ENCODE data around the gene LIAS.

The LIAS gene

GRCh38 chr4:39427520-39428114 is 31.2 kb upstream of the LIAS start:
- no peak for TF ChIP-seq CTCF (IDR thresholded peaks at IDR 0.05; ENCODE audit: low read length, missing control alignments)

DNA sequence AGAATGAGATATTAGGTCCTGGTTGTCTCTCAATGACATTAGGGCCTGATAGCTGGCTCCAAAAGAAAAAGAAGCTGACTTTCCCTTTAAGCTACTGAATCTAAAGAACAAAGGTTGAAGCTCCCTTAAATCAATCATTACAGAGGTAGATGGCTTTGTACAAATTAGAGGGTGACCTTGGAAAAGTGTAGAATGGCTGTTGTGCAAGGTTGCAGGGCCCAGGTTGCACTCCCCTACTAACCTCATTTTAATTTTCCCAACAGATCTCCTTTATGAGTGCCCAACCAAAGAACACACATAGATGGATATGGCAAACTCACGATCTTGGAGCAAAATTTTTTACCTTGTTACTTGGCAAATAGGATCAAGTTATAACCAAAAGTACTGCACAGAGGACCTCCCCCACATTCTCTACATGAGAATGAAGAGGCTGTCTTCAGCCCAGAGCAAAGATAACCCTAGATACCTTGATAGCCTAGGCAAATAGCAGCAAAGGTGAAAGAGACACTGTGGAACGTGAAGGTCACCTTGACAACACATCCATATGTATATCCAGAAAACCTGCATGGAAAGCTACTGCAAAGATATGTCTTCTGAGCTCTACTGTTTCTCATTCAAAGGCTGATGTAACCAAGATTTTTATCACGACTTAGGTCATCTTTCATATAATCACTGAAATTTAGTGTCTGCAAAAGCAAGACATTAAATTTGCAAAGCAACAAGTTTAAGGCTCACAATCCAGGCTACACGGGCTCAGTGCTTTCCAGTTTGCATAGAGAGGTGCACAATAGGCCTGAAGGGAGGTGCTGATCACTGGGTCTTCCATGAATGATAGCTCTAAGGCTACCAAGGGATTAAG is 29.2 kb upstream of the LIAS start:
- no peak for TF ChIP-seq CTCF (IDR thresholded peaks at IDR 0.05; ENCODE audit: low read length, missing control alignments)
- DNase-seq (ENCODE audit: low read depth), result no peak
- no peak overlapping the region for H3K4me3 ChIP-seq (replicated peaks; ENCODE audit: low read depth, low read length)

More at GRCh38 chr4:39427520-39428114, 31.2 kb upstream of the LIAS start:
- H3K4me3 ChIP-seq (replicated peaks; ENCODE audit: low read depth, low read length), result no peak overlapping the region
- DNase-seq (ENCODE audit: low read depth), result no peak

- no peak for DNase-seq (ENCODE audit: low read depth)
- no peak overlapping the region for H3K4me3 ChIP-seq (replicated peaks; ENCODE audit: low read depth, low read length)
- TF ChIP-seq CTCF (IDR thresholded peaks at IDR 0.05; ENCODE audit: low read length, missing control alignments), result no peak
Measured at GRCh38 chr4:39433878-39434492, 24.9 kb upstream of the LIAS start.

- TF ChIP-seq CTCF (IDR thresholded peaks at IDR 0.05; ENCODE audit: low read length, missing control alignments), result peak; percentile 41
- no peak for DNase-seq (ENCODE audit: low read depth)
- no peak overlapping the region for H3K4me3 ChIP-seq (replicated peaks; ENCODE audit: low read depth, low read length)
Measured at GRCh38 chr4:39435659-39436563, 22.9 kb upstream of the LIAS start.

- no peak overlapping the region for H3K4me3 ChIP-seq (replicated peaks; ENCODE audit: low read depth, low read length)
- no peak for TF ChIP-seq CTCF (IDR thresholded peaks at IDR 0.05; ENCODE audit: low read length, missing control alignments)
- no peak for DNase-seq (ENCODE audit: low read depth)
Measured at GRCh38 chr4:39441593-39441992, 17.3 kb upstream of the LIAS start.

GRCh38 chr4:39442998-39443397 is 15.9 kb upstream of the LIAS start:
- H3K4me3 ChIP-seq (replicated peaks; ENCODE audit: low read depth, low read length), result no peak overlapping the region
- no peak for TF ChIP-seq CTCF (IDR thresholded peaks at IDR 0.05; ENCODE audit: low read length, missing control alignments)

More at GRCh38 chr4:39442998-39443397, 15.9 kb upstream of the LIAS start:
- DNase-seq (ENCODE audit: low read depth), result no peak
